Left hindlimb (tissue), 1 donor: ENCODE data around the gene TRPM3.
"Not testable (repeated sequence)": the region's sequence is repeated elsewhere in the genome, so short reads cannot be mapped to it uniquely, and the experiment has no call there.

Experiments
- DNase-seq: peaks from one replicate; pipeline ENCODE4 v3.0.0-alpha.2; 2018

TRPM3 gene

DNA sequence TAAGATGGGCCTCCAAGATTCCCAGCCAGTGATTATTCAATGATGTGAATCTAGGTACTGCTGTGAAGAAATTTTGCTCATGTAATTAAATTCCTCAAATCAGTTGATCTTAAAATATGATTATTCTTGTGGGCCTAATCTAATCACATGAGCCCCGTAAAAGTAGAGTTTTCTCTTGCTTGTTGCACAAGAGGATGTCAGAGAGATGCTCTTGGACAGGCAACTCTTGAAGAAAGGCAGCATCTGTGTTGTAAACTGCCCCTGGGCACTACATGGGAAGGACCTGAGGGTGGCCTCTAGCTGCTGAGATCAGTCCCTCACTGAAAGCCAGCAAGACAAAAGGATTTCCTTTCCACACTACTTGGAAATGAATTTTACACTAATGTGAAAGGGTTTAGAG, 132.9 kb downstream of the TRPM3 start:
- no peak for DNase-seq

DNA sequence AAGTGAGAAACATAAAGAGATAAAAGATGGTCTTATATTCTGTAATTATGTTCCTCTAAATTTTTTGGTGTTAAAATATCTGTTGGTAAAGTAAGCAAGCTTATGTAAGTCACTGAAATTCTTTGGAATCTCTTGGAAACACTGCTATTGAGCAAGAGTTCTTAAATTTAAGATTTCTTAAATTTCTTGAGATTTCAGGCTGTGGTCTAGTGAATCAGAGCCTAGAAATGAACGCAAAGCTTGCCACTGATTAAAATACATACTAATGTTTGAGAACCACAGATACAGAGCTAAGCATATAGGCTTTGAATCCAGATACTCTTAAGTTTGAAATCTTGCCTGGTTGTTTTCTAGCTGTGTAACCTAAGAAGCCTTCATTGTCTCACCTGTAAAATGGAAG, 133.4 kb downstream of the TRPM3 start:
- no peak for DNase-seq

DNA sequence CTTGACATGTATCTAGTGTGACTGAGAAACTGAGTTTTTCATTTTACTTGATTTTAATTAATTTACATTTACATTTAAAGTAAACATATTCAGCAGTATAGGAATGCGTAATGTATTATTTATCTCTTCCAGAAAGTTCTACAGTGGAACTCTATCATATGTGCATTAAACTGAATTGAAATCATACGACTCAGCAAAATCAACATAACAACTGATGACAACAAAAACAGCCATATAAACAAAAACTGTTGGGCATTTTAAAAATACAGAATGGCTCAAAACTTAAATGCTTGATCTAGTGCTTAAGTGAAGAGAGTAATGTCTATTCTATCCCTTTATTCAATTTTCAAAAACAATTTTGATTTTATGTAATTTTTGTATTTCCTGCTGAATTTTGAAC, 134.4 kb downstream of the TRPM3 start:
- no peak for DNase-seq

DNA sequence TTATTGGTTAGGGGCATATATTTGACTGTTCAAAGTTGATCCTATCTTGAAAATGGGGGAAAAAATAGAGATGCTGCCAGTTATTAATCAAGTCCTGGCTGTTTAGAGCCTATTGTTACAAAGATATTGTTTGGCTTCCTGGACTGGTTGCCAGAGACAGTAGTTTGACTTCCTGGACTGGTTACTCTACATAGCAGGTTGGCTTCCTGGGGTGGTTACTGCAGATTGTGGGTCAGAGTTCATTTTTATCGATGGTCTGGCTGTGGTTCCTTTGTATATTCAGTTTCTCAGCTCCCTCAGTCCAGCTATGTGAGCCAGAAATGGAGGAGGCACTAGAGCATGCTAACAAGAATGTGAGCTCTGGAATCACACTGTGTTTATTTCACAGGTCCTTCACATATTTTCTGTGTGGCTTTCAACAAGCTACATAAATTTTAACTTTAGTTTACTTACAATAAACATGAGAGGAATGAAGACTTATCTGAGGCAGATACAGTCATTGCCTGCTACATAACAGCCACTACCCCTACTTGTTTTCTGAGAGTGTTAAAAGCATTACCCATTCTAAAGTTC, 137.6 kb downstream of the TRPM3 start:
- no peak for DNase-seq

DNA sequence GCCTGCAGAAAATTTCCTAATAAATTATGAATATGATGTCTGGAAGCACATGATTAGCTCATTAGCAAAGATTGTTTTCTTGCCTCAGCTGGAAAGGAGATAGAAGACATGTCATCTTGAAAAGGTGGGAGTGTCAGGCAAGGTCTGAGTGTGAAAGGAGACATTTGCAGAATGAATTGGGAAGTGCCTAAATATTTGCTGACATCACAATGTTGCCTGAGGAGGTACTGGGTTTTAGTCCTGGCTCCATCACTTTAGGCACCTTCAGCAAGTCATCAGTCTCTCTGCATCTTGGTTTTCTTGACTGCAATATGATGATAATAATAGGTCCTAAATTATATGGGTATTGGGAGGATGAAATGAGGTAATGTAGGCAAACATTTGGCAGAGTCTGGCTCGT, 140.1 kb downstream of the TRPM3 start:
- no peak for DNase-seq

DNA sequence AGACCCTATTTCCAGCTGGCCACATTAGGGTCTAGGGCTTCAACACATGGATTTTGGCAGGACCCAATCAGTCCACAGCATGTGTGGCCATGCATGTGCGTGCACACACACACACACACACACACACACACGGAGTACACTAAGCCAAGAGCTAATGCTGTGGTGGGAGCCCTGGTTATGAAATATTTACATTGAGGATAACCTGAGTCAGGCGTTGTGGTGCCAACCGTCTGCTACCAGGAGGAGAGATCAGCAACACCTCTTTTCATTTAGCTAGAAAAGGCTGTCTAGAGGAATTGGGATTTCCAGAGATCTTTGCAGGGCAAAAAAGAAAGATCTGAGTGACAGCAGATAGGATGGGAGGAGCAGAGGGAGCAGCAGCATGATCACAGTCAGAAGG, 141.5 kb downstream of the TRPM3 start:
- DNase-seq = no peak

DNA sequence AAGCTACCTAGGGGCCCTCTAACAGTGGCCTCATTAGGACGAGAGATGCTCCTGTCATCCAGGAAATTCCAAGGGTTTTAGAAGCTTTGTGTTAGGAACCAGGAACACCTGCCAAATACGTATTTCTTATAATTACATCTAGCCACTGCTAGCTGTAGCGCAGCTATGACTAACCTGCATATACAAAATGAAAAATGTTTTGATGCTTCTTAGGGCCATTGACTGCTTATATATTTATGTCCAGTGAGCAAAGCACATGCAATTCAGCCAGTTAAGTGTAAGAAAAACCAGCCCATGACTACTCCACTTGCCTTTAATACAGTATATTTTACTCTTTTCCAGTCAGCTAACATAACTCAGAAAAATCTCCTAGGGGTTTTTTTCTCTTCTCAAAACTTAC, 143.3 kb downstream of the TRPM3 start:
- no peak for DNase-seq

DNA sequence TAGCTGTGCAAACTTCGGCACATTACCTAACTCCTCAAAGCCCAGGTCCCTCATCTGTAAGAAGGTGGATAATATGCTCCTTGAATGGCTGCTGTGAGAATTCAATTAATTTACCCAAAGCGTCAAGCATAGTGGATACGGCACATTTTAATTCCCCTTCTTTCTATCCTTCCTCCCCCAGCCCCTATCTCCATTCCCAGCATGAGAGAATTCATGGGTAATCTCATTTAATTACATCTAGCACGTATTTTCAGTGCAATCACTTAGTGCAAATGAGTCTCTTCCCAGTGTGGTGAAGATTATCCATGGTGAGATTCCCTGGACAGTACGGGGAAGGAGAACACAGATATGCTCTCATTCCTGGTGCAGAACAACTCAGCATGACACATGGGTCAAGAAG, 145.6 kb downstream of the TRPM3 start:
- no peak for DNase-seq

DNA sequence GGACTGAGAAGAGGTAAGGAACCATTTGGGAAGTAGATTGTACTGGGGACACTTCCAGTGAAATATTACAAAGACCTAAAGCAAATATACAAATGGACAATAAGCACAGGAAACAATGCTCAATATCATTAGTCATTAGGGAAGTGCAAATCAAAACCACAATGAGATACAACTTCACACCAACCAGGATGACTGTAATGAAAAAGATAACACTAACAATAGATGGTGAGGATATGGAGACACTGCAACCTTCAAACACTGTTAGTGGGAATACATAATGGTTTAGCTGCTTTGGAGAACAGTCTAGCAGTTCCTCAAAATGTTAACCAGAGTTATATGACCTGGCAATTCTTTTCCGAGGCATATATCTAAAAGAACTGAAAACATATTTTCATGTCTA, 149.7 kb downstream of the TRPM3 start:
- DNase-seq = no peak

DNA sequence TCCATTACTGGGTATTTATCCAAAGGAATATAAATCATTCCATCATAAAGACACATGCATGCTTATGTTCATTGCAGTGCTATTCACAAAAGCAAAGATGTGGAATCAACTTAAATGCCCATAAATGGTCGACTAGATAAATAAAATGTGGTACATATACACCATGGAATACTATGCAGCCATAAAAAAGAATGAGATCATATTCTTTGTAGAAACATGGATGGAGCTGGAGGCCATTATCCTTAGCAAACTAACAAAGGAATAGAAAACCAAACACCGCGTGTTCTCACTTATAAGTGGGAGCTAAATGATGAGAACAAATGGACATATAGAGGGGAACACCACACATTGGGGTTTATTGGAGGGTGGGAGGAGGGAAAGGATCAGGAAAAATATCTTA, 155.0 kb downstream of the TRPM3 start:
- DNase-seq = not testable (repeated sequence)

DNA sequence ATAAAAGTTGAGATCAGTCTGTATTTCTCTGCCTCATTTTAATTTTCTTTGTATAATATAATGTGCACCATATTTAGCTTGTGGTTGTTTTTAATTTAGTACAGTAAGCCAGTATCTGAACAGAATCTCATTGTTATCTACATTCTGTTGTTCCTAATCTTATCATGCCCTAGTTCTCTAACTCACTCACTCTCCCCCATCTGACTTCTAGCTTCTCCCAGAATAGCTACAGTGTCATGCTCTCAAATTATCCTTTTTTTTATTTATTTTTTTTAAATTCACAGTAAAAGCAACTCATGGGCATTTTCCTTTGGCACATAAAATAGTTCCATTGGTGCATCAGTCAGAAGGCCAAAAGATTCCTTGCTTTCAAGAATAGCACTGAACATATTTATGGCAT, 156.6 kb downstream of the TRPM3 start:
- no peak for DNase-seq

DNA sequence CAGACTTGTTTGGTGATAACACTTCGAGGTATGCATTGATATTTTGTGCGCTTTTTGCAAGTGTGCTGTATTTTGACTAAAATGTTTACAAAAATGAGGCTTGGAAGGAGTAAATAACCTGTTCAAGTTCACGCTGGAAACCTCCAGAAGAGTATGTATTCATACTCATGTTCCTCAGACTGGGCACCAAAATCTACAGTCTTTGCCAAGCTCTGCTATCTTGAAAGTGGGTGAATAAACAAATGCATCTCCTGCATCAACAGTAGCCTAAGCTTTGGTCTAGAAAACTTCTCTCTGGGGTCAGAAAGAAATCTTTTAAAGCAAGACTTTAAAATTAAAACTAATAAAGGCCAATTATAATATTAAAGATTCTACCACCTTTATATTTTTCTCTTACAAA, 157.9 kb downstream of the TRPM3 start:
- DNase-seq = no peak

GRCh38 chr9:70962761-70963440, 158.5 kb downstream of the TRPM3 start:
- no peak for DNase-seq

DNA sequence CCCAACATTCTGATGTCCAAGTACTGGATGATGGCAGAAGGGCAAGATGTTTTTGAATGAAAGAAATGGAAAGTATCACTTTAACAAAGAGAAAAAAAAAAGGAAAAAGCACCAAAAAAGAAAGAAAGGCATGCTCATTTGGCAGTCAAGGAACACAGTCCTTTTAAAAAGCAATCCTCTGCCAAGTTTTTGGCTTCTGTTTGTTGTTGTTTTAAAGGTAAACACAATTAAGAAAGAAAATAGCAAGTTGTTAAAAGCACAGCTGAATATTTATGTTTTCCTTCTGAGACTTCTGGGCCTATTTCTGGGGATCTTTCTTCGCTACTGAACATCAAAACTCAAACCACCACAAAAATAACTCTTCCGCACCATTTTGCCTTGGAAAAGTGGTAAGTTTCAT, 162.1 kb downstream of the TRPM3 start:
- no peak for DNase-seq

DNA sequence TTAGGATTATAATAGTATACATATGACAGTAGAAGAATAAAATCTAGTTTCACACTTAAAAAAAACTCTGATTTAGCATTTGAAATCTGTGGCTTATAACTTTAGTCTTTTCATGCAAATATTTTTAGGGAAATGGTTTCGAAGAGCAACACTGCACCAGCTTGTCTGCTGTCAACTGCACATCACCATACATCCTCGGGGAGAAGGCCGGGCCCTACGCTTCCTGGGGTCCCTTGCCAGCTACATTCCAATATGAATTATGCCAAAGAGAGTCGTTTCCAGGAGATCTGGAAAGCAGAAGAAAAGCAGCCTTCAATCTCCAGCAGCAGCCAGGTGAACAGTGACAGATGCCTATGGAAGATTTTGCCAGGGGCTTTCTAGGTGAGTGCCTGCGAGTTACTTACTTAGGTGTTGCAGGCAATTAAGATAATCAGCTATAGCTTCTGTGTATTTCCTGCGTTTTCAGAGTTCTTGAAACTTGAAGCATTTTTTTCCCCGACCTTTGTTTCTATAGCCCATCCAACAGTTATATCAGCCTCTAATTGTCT, 166.8 kb downstream of the TRPM3 start:
- DNase-seq = no peak

- DNase-seq = no peak
Measured at GRCh38 chr9:70954126-70954525, 167.3 kb downstream of the TRPM3 start.

DNA sequence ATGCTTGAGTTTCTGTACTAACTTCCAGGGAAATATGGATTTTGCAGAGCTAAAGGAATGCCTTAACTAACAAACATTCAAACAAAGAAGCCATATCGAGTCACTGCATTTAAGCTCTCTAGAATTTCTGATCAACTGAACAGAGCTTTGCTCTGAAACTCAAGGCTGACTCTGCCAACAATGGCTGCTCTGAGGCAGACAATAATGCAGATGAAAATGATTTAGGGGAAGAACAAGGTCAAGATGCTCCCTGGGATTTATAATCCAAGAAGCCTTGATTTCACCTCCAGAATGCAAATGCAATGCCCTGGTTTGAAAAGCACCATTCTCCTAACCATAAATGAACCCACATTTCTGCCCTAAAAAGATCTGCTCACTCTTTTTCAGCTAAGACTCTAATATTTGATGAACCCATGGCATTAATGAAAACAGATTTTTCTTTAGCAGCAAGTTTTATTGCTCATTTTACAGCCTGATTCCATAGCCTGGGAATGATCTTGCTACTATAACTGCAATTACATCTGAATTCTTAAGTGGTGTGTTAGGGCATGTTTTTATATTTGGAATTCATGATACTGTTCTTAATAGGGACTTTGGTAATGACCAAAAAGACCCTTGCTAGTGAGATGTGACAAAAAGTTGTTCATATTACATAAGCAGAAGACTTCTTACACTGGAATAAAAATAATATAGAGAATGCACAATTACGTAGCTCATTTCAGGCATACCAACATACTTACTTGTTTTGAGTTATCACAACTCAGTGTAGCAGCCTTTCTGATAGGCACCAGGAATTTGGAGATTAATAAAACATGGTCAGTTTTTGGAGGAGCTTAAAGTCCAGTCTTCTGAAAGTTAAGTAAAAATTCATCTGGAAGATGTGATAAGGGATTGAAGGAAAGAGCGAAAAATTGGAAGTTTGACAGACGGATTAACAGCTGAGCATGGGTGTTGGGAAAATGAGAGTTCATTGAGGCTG, 169.4 kb downstream of the TRPM3 start:
- no peak for DNase-seq

DNA sequence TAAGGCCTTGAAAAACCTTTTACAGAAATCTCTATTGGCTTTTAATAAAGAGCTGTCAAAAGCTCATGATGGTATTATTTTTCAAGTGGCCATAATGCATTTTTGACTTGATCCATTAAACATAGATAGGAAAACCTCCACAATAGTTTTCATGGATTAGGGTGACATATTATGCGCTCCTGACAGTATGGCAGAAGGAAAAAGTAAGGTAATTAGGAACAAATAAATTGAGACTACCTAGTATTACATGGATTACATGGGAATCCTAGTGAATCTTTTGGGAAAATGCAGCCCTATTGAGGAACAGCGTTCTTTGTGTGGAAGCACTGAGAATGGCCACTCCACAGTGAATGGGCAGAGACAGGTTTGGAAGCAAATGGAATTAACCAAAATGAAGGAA, 171.2 kb downstream of the TRPM3 start:
- DNase-seq = no peak

- no peak for DNase-seq
Measured at GRCh38 chr9:70949239-70949638, 172.2 kb downstream of the TRPM3 start.

DNA sequence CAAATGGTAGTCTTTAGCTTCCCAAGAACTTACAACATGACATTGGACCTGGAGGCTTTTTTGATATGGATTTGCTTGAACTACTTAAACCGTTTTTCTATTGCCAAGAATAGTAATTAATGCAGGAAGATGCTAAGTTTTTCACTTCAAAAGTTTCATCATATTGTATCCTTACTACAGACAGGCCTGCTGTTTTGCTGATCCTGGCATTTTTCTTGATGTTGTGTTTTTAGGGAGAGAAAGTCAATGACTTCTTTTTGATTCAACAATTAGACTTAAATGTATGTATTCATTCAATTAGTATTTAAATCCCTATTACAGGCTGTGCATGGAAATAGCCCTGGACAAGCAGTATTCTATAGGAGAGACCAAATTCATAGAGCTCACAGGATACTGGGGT, 172.7 kb downstream of the TRPM3 start:
- DNase-seq = no peak

GRCh38 chr9:70947511-70947910, 173.9 kb downstream of the TRPM3 start:
- no peak for DNase-seq

- no peak for DNase-seq
Measured at GRCh38 chr9:70947086-70947485, 174.3 kb downstream of the TRPM3 start.

- DNase-seq = no peak
Measured at GRCh38 chr9:70945301-70945700, 176.1 kb downstream of the TRPM3 start.

GRCh38 chr9:70941191-70941590, 180.2 kb downstream of the TRPM3 start:
- DNase-seq = no peak
